ENCODE measurements around the gene BCDIN3D. TPM values are rescaled to one million over a fixed set of nuclear protein-coding genes. Genes with fewer than 3 reads are reported as not detected.
"Not testable (repeated sequence)": the region's sequence is repeated elsewhere in the genome, so short reads cannot be mapped to it uniquely, and the experiment has no call there.

BCDIN3D gene
- total RNA-seq, 4 donors from 2014 or later = 0.20 to 2.4 (median 2.0) TPM

DNA sequence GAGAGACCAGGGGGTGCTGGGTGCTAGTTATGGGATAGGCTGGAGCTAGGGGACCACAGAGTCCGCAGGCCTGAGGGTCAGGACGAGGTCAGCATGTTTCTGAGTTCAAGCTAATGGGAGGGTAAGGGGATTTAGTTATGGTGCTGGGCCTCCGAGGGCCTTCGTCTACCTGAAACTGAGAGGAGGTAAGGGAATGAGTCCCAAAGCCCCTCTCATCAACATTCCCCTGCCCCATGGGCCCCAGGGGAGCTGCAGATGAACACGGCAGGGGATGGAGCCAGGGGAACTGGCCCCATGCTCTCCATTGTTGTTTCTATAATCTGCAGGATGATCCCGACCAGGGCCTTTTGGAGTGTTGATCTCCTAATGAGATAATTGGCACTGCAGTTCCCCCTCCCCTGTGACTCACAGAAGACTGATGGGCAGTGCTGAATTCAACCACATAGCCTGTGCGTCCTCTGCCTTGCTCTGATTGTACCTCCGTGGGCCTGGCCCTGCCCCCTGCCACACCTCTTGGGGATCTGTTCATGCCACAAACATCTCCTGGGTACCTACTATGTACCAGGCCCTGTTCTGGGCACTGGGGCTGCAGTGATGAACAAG lies 39.4 kb upstream of the BCDIN3D start:
- Histone ChIP-seq H3K27me3 (no peaks in the 10 kb centered on the region), H3K36me3 (no peaks in the 10 kb centered on the region), H3K9me3 (no peaks in the 10 kb centered on the region), H3K27ac (no peak overlapping the region), H3K4me1 (no peaks in the 10 kb centered on the region), H3K4me3 (no peak overlapping the region)
- no peak for DNase-seq
- in situ Hi-C loops (cut with MboI; ENCODE audit: low pct_ligation_motif_present in 1 of 4, low pct_unique_long_range_greater_than_20kb in 1 of 4, low sequenced_read_pairs in 3 of 4) (no loop called here), intact Hi-C loops (cut with DNase I; ENCODE audit: low total_unique reads) (no loop called here)
- TF ChIP-seq POLR2AphosphoS5 (IDR thresholded peaks at IDR 0.05) = no peak
- TF ChIP-seq EP300 (IDR thresholded peaks at IDR 0.05; ENCODE audit: low read depth) = no peak
- no peak for TF ChIP-seq POLR2A (IDR thresholded peaks at IDR 0.05)
- TF ChIP-seq, protein P1, sequence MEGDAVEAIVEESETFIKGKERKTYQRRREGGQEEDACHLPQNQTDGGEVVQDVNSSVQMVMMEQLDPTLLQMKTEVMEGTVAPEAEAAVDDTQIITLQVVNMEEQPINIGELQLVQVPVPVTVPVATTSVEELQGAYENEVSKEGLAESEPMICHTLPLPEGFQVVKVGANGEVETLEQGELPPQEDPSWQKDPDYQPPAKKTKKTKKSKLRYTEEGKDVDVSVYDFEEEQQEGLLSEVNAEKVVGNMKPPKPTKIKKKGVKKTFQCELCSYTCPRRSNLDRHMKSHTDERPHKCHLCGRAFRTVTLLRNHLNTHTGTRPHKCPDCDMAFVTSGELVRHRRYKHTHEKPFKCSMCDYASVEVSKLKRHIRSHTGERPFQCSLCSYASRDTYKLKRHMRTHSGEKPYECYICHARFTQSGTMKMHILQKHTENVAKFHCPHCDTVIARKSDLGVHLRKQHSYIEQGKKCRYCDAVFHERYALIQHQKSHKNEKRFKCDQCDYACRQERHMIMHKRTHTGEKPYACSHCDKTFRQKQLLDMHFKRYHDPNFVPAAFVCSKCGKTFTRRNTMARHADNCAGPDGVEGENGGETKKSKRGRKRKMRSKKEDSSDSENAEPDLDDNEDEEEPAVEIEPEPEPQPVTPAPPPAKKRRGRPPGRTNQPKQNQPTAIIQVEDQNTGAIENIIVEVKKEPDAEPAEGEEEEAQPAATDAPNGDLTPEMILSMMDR (IDR thresholded peaks at IDR 0.05) = no peak
- WGBS, 2 donors (ENCODE audit: low coverage in 1 of 2) = 73 to 80% methylated on average over 1 to 8 of the region's 8 CpGs

DNA sequence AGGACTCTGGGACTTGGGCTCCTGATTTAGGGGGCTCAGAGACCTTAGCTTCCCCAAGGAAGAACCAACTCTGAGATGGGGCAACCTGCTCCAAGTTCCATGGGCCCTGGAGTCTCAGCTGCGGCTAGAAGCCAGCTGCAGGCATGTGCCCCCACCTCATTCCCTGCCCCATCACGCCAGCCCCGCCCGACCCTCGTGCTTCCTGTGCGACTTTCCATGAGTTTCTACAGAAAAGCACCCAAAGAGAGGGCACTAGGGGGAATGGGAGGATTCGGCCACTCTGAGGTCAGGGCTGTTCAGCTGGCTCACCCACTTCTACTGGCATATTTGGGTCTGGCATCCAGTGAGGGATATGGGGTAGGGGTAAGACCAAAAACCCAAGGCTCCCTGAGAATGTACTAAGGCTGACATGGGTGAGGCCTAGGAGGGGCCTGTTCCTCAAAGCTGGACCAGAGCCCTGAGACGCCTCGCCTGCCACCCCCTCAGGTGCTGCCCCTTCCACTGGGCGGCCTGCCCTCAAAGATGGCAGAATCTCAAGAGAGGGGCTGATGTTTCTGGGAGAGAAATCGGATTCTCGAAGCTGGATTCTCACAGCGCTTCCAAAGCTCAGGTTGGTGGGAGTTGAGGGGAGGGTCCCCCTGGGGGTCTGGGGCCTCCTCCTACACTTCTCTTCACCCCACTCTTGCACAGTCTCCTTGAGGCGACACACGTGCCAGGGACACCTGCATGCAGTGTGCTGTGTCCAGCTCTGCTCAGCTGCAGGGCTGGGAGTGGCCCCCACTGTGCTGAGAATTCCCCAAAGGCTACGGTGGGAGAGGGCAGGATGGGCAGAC lies 38.7 kb upstream of the BCDIN3D start:
- TF ChIP-seq POLR2AphosphoS5 (IDR thresholded peaks at IDR 0.05) = no peak
- TF ChIP-seq, protein P1 (IDR thresholded peaks at IDR 0.05) = no peak
- TF ChIP-seq EP300 (IDR thresholded peaks at IDR 0.05; ENCODE audit: low read depth) = no peak
- TF ChIP-seq POLR2A (IDR thresholded peaks at IDR 0.05) = no peak

DNA sequence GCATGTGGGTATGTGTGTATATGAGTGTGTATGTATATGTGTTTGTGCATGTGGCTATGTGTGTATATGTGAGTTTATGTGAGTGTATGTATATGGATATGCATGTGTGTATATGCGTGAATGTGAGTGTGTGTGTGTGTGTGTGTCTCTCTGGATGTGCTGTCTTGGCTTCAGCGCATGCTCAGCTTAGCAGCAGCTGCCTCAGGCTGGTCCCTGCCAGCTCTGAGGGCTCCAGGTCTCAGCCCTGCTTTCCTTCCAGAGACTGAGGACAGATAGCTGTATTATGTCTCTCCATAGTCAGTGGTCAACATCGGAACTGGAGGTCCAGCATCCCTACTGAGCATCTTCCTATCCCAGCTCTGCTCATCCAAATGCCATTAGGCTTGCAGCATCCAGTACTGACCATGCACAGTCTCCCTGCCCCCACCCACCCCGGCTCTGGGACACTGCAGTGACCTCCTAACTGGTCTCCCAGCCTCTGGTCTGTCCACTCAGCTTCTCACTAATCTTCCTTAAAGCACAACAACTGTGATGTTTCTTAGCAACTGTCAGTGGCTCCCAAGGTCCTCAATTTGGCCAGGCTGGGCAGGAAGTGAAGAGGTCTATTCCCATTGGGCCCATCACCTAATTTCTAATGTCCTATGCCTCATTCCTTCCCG lies 38.0 kb upstream of the BCDIN3D start:
- intact Hi-C loops (cut with DNase I; ENCODE audit: low total_unique reads) = no loop called here
- Histone ChIP-seq H3K27me3 (no peaks in the 10 kb centered on the region), H3K9me3 (no peaks in the 10 kb centered on the region), H3K36me3 (no peaks in the 10 kb centered on the region), H3K4me3 (no peak overlapping the region), H3K27ac (no peak overlapping the region), H3K4me1 (no peaks in the 10 kb centered on the region)
- no peak for DNase-seq
- 77% methylated on average over 5 of the region's 5 CpGs; no CpG with 5 or more reads in 1 of the 2 donors for WGBS, 2 donors (ENCODE audit: low coverage in 1 of 2)
- TF ChIP-seq EP300 (IDR thresholded peaks at IDR 0.05; ENCODE audit: low read depth) (no peak), POLR2AphosphoS5 (IDR thresholded peaks at IDR 0.05) (no peak), POLR2A (IDR thresholded peaks at IDR 0.05) (no peak)
- TF ChIP-seq, protein P1 (IDR thresholded peaks at IDR 0.05) = no peak
- in situ Hi-C loops (cut with MboI; ENCODE audit: low pct_ligation_motif_present in 1 of 4, low pct_unique_long_range_greater_than_20kb in 1 of 4, low sequenced_read_pairs in 3 of 4) = no loop called here

More for the DNA sequence above, 38.7 kb upstream of the BCDIN3D start:
- no peak overlapping the region for H3K27ac ChIP-seq
- in situ Hi-C loops (cut with MboI; ENCODE audit: low pct_ligation_motif_present in 1 of 4, low pct_unique_long_range_greater_than_20kb in 1 of 4, low sequenced_read_pairs in 3 of 4) = no loop called here
- intact Hi-C loops (cut with DNase I; ENCODE audit: low total_unique reads) = no loop called here
- no peaks in the 10 kb centered on the region for H3K36me3 ChIP-seq
- H3K9me3 ChIP-seq = no peaks in the 10 kb centered on the region
- no peak overlapping the region for H3K4me3 ChIP-seq
- H3K27me3 ChIP-seq = no peaks in the 10 kb centered on the region
- no peak for DNase-seq
- WGBS, 2 donors (ENCODE audit: low coverage in 1 of 2) = 84% methylated on average over 13 of the region's 16 CpGs; no CpG with 5 or more reads in 1 of the 2 donors
- H3K4me1 ChIP-seq = no peaks in the 10 kb centered on the region

DNA sequence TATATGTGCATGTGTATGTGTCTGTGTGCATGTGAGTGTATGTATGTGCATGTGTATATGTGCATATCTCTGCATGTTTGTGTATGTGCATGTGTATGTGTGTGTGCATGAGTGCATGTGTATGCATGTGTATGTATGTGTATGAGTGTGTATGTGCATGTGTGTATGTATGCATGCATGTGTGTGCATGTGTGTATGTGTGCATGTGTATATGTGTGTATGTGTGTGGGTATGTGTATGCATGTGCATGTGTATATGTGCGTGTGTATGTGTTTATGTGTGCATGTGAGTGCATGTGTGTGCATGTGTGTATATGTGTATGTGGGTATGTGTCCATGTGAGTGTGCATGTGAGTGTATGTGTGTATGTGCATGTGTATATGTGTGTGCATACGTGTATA lies 36.2 kb upstream of the BCDIN3D start:
- in situ Hi-C loops (cut with MboI; ENCODE audit: low pct_ligation_motif_present in 1 of 4, low pct_unique_long_range_greater_than_20kb in 1 of 4, low sequenced_read_pairs in 3 of 4); intact Hi-C loops (cut with DNase I; ENCODE audit: low total_unique reads): not testable (repeated sequence)

More for the DNA sequence above, 36.2 kb upstream of the BCDIN3D start:
- H3K36me3 ChIP-seq, H3K27me3 ChIP-seq, H3K4me3 ChIP-seq, H3K4me1 ChIP-seq, DNase-seq, H3K27ac ChIP-seq, H3K9me3 ChIP-seq: not testable (repeated sequence)
- WGBS, 2 donors (ENCODE audit: low coverage in 1 of 2) = 88 to 100% methylated on average over 2 of the region's 2 CpGs
